ENCODE data around the gene SKIC2.

DNA sequence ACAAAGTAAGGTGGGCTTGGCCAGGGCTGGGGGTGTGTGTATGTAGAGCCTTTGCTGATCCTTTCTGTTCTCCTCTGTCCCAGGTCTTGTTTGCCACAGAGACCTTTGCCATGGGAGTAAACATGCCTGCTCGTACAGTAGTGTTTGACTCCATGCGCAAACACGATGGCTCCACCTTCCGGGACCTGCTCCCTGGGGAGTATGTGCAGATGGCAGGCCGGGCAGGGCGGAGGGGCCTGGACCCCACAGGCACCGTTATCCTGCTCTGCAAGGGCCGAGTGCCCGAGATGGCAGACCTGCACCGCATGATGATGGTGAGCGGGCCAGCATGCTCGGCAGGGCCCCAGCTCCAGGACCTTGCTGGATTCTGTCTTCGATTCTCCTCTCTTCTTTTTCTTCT, 6.7 kb downstream of the SKIC2 start:
- TF ChIP-seq, protein P1, sequence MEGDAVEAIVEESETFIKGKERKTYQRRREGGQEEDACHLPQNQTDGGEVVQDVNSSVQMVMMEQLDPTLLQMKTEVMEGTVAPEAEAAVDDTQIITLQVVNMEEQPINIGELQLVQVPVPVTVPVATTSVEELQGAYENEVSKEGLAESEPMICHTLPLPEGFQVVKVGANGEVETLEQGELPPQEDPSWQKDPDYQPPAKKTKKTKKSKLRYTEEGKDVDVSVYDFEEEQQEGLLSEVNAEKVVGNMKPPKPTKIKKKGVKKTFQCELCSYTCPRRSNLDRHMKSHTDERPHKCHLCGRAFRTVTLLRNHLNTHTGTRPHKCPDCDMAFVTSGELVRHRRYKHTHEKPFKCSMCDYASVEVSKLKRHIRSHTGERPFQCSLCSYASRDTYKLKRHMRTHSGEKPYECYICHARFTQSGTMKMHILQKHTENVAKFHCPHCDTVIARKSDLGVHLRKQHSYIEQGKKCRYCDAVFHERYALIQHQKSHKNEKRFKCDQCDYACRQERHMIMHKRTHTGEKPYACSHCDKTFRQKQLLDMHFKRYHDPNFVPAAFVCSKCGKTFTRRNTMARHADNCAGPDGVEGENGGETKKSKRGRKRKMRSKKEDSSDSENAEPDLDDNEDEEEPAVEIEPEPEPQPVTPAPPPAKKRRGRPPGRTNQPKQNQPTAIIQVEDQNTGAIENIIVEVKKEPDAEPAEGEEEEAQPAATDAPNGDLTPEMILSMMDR (IDR thresholded peaks at IDR 0.05 in 2 of 3, conservative IDR thresholded peaks at IDR 0.05 in 1 of 3; ENCODE audit: control insufficient read depth in 2 of 3, extremely low read depth in 1 of 3, insufficient read depth in 1 of 3, low read depth in 3 of 3, low read length in 3 of 3) = no peak
- no peak for TF ChIP-seq RFX5 (IDR thresholded peaks at IDR 0.05; ENCODE audit: low read depth, low read length)
- no peak for TF ChIP-seq NBN (IDR thresholded peaks at IDR 0.05)
- TF ChIP-seq ZNF384 (IDR thresholded peaks at IDR 0.05; ENCODE audit: borderline replicate concordance, low read depth, low read length) = no peak
- TF ChIP-seq NFXL1 (IDR thresholded peaks at IDR 0.05; ENCODE audit: borderline replicate concordance) = no peak
- no peak for TF ChIP-seq GABPA (IDR thresholded peaks at IDR 0.05; ENCODE audit: low read depth)
- TF ChIP-seq, protein P2, sequence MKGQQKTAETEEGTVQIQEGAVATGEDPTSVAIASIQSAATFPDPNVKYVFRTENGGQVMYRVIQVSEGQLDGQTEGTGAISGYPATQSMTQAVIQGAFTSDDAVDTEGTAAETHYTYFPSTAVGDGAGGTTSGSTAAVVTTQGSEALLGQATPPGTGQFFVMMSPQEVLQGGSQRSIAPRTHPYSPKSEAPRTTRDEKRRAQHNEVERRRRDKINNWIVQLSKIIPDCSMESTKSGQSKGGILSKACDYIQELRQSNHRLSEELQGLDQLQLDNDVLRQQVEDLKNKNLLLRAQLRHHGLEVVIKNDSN (IDR thresholded peaks at IDR 0.05; ENCODE audit: borderline replicate concordance, extremely low read length, insufficient read depth, low read depth, low read length) = no peak
- TF ChIP-seq FOXK2 (IDR thresholded peaks at IDR 0.05) = no peak
- TF ChIP-seq, protein P3, sequence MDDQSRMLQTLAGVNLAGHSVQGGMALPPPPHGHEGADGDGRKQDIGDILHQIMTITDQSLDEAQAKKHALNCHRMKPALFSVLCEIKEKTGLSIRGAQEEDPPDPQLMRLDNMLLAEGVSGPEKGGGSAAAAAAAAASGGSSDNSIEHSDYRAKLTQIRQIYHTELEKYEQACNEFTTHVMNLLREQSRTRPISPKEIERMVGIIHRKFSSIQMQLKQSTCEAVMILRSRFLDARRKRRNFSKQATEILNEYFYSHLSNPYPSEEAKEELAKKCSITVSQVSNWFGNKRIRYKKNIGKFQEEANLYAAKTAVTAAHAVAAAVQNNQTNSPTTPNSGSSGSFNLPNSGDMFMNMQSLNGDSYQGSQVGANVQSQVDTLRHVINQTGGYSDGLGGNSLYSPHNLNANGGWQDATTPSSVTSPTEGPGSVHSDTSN (IDR thresholded peaks at IDR 0.05; ENCODE audit: insufficient replicate concordance, low read depth, low read length) = no peak
- no peak for TF ChIP-seq CHD1 (IDR thresholded peaks at IDR 0.05; ENCODE audit: low read depth, low read length)
- TF ChIP-seq BRCA1 (IDR thresholded peaks at IDR 0.05; ENCODE audit: low read depth, low read length) = no peak
- TF ChIP-seq, protein P4, sequence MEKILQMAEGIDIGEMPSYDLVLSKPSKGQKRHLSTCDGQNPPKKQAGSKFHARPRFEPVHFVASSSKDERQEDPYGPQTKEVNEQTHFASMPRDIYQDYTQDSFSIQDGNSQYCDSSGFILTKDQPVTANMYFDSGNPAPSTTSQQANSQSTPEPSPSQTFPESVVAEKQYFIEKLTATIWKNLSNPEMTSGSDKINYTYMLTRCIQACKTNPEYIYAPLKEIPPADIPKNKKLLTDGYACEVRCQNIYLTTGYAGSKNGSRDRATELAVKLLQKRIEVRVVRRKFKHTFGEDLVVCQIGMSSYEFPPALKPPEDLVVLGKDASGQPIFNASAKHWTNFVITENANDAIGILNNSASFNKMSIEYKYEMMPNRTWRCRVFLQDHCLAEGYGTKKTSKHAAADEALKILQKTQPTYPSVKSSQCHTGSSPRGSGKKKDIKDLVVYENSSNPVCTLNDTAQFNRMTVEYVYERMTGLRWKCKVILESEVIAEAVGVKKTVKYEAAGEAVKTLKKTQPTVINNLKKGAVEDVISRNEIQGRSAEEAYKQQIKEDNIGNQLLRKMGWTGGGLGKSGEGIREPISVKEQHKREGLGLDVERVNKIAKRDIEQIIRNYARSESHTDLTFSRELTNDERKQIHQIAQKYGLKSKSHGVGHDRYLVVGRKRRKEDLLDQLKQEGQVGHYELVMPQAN (conservative IDR thresholded peaks at IDR 0.05) = no peak
- TF ChIP-seq BHLHE40 (IDR thresholded peaks at IDR 0.05; ENCODE audit: borderline replicate concordance in 1 of 2, low read depth in 2 of 2, low read length in 1 of 2) = no peak
- TF ChIP-seq CREB1 (IDR thresholded peaks at IDR 0.05; ENCODE audit: low read depth) = no peak

All from GM12878 (cell line).